HepG2 (cell line): Measurements from ENCODE around the gene DUS2. TPM values are rescaled to one million over a fixed set of nuclear protein-coding genes. Genes with fewer than 3 reads are reported as not detected.

Experiments used
- ATAD3A ChIP-seq: sonication (generic); formaldehyde crosslinking; IDR thresholded peaks from 2 replicates; pipeline ENCODE4 v1.4.0; 2020; ENCODE audit warnings: missing genetic modification reagents
- ATF1 ChIP-seq: IDR thresholded peaks from 2 replicates; pipeline ENCODE4 v1.6.1; 2016; ENCODE audit warnings: mild to moderate bottlenecking, control low read depth
- BCL3 ChIP-seq: sonication (generic); formaldehyde crosslinking; IDR thresholded peaks from 2 replicates; pipeline ENCODE4 v1.5.1; 2020; ENCODE audit warnings: mild to moderate bottlenecking, missing genetic modification reagents, moderate library complexity
- CBFB ChIP-seq: sonication (generic); formaldehyde crosslinking; IDR thresholded peaks from 2 replicates; pipeline ENCODE4 v1.4.0; 2020; ENCODE audit warnings: missing genetic modification reagents
- CHD2 ChIP-seq: IDR thresholded peaks from 2 replicates; pipeline ENCODE4 v1.6.1; 2011; ENCODE audit warnings: low read depth, low read length, improper control_type of control experiment
- PAWR ChIP-seq: sonication (generic); formaldehyde crosslinking; IDR thresholded peaks from 2 replicates; pipeline ENCODE4 v1.4.0; 2020; ENCODE audit warnings: missing genetic modification reagents, mild to moderate bottlenecking, borderline replicate concordance
- PHF8 ChIP-seq: sonication (generic); formaldehyde crosslinking; IDR thresholded peaks from 2 replicates; pipeline ENCODE4 v1.5.0; 2020; ENCODE audit warnings: missing genetic modification reagents
- PITX1 ChIP-seq: sonication (generic); formaldehyde crosslinking; IDR thresholded peaks from 2 replicates; pipeline ENCODE4 v1.5.1; 2020; ENCODE audit warnings: mild to moderate bottlenecking, missing genetic modification reagents
- SIX4 ChIP-seq: sonication (generic); formaldehyde crosslinking; IDR thresholded peaks from 2 replicates; pipeline ENCODE4 v1.4.0; 2020; ENCODE audit warnings: missing genetic modification reagents
- SMC3 ChIP-seq: IDR thresholded peaks from 2 replicates; pipeline ENCODE4 v1.6.1; 2011; ENCODE audit warnings: low read length, improper control_type of control experiment
- TRAFD1 ChIP-seq: sonication (generic); formaldehyde crosslinking; IDR thresholded peaks from 2 replicates; pipeline ENCODE4 v1.5.1; 2020; ENCODE audit warnings: missing genetic modification reagents, mild to moderate bottlenecking, borderline replicate concordance
- USF2 ChIP-seq, 2 experiments: sonication (generic) in 1 of 2; formaldehyde crosslinking in 1 of 2; IDR thresholded peaks; 2 replicates each; pipeline versions ENCODE4 v1.5.1 to v1.6.1; 2011 to 2020; ENCODE audit warnings: borderline replicate concordance in 1 of 2, low read depth in 1 of 2, low read length in 1 of 2, mild to moderate bottlenecking in 1 of 2, missing genetic modification reagents in 1 of 2, moderate library complexity in 1 of 2
- ZNF10 ChIP-seq: sonication (generic); formaldehyde crosslinking; IDR thresholded peaks from 2 replicates; pipeline ENCODE4 v1.4.0; 2020; ENCODE audit warnings: mild to moderate bottlenecking, low read depth, missing genetic modification reagents, borderline replicate concordance
- ZNF274 ChIP-seq: sonication (generic); formaldehyde crosslinking; IDR thresholded peaks from 2 replicates; pipeline ENCODE4 v1.5.1; 2020; ENCODE audit warnings: mild to moderate bottlenecking, missing genetic modification reagents
- ZNF878 ChIP-seq: sonication (generic); formaldehyde crosslinking; IDR thresholded peaks from 2 replicates; pipeline ENCODE4 v1.8.1; 2023; ENCODE audit warnings: mild to moderate bottlenecking, missing genetic modification reagents, moderate library complexity
- polyA plus RNA-seq, 8 experiments: library from polyadenylated mRNA; depleted of rRNA in 3 of 8; stranded (reverse) in 7 of 8; unstranded in 1 of 8; fragments of >200 nt; fragmentation: Illumina TruSeq in 4 of 8; extraction: Trizol in 4 of 8; gene quantifications; 2 replicates each; pipeline versions ENCODE4 v1.2.1 to v1.2.3, GENCODE V29; 2011 to 2016; ENCODE audit warnings: low read depth in 4 of 8, missing spikeins in 1 of 8, mixed read lengths in 1 of 8; ENCODE audit not compliant: insufficient read depth in 1 of 8
- total RNA-seq, 5 experiments: library from RNA; depleted of rRNA; stranded (reverse); fragments of >200 nt; fragmentation: Illumina TruSeq; extraction: Trizol; gene quantifications; 2 replicates each; pipeline ENCODE4 v1.2.3, GENCODE V29; 2016; ENCODE audit warnings: low read depth in 1 of 5
- TF ChIP-seq, protein P1 (sequence below): sonication (generic); formaldehyde crosslinking; IDR thresholded peaks from 2 replicates; pipeline ENCODE4 v1.4.0; 2020; ENCODE audit warnings: missing genetic modification reagents, borderline replicate concordance

Gene DUS2
- total and polyA plus RNA-seq, 2 of the 13 experiments (the other 11 are each of a cell fraction or from before 2014, with no cell fraction given): 17.8 to 25.1 TPM

- TF ChIP-seq TRAFD1: no peak
- TF ChIP-seq CHD2: peak; percentile 94
- TF ChIP-seq PHF8: no peak
- TF ChIP-seq ATF1 (CRISPR knock-in tag): no peak
- TF ChIP-seq ZNF274 (CRISPR knock-in tag): peak; percentile 44; the same call in 1 of the 2 replicates
- no peak for TF ChIP-seq SMC3
- TF ChIP-seq CBFB: peak; percentile 50; the same call in 1 of the 2 replicates
- TF ChIP-seq USF2 (IDR thresholded peaks at IDR 0.05; ENCODE audit: low read depth, low read length): no peak
- TF ChIP-seq USF2 (CRISPR knock-in tag; IDR thresholded peaks at IDR 0.05; ENCODE audit: borderline replicate concordance): no peak; the same call in none of the 2 replicates
- no peak for TF ChIP-seq ZNF878 (CRISPR knock-in tag)
- TF ChIP-seq ZNF10 (CRISPR knock-in tag): no peak
- peak; percentile 78; the same call in 1 of the 2 replicates for TF ChIP-seq BCL3 (CRISPR knock-in tag)
- no peak for TF ChIP-seq PAWR
- no peak for TF ChIP-seq SIX4 (CRISPR knock-in tag)
- no peak for TF ChIP-seq ATAD3A
- TF ChIP-seq, protein P1, sequence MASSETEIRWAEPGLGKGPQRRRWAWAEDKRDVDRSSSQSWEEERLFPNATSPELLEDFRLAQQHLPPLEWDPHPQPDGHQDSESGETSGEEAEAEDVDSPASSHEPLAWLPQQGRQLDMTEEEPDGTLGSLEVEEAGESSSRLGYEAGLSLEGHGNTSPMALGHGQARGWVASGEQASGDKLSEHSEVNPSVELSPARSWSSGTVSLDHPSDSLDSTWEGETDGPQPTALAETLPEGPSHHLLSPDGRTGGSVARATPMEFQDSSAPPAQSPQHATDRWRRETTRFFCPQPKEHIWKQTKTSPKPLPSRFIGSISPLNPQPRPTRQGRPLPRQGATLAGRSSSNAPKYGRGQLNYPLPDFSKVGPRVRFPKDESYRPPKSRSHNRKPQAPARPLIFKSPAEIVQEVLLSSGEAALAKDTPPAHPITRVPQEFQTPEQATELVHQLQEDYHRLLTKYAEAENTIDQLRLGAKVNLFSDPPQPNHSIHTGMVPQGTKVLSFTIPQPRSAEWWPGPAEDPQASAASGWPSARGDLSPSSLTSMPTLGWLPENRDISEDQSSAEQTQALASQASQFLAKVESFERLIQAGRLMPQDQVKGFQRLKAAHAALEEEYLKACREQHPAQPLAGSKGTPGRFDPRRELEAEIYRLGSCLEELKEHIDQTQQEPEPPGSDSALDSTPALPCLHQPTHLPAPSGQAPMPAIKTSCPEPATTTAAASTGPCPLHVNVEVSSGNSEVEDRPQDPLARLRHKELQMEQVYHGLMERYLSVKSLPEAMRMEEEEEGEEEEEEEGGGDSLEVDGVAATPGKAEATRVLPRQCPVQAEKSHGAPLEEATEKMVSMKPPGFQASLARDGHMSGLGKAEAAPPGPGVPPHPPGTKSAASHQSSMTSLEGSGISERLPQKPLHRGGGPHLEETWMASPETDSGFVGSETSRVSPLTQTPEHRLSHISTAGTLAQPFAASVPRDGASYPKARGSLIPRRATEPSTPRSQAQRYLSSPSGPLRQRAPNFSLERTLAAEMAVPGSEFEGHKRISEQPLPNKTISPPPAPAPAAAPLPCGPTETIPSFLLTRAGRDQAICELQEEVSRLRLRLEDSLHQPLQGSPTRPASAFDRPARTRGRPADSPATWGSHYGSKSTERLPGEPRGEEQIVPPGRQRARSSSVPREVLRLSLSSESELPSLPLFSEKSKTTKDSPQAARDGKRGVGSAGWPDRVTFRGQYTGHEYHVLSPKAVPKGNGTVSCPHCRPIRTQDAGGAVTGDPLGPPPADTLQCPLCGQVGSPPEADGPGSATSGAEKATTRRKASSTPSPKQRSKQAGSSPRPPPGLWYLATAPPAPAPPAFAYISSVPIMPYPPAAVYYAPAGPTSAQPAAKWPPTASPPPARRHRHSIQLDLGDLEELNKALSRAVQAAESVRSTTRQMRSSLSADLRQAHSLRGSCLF (CRISPR knock-in tag): no peak
- no peak for TF ChIP-seq PITX1 (CRISPR knock-in tag)
Measured at GRCh38 chr16:68085259-68086071, 62.4 kb downstream of the DUS2 start, which contains the start of gene NFATC3 (continued).
